GM21447 (cell line): ENCODE measurements around the gene MRPS9.

Source experiments
- ATAC-seq: cut with Tn5 transposase; IDR thresholded peaks from one replicate; pipeline ENCODE4 v1.9.1; 2021; ENCODE audit not compliant: unreplicated experiment

Gene MRPS9

DNA sequence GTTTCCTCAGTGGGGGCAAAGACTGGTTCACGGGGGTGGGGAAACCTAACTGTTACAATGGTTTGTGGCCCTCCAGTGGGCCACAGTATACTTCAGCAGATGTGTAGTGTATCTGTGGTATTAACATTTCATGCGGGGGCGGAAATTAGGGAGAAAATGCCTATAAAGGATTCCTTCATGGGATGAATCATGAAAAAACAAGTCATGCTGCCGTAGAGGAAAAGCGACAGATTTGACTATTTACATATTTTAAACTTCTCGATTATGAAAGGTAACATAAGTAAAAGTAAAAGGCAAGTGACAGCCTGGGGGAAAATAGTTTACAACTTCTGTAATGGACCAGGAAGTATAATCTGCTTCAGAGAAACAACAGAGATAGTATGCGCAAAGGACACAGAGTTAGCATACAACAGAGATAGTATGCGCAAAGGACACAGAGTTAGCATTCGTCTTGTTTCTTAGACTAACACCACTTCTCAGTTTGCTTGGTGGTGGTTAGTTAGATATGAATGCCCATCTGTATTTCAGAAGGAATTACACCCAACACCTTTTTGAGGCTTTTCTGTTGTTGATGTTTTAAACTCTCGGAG lies 41.1 kb downstream of the MRPS9 start:
- no peak for ATAC-seq

- no peak for ATAC-seq
Observed at GRCh38 chr2:105080461-105080860, 42.6 kb downstream of the MRPS9 start.

DNA sequence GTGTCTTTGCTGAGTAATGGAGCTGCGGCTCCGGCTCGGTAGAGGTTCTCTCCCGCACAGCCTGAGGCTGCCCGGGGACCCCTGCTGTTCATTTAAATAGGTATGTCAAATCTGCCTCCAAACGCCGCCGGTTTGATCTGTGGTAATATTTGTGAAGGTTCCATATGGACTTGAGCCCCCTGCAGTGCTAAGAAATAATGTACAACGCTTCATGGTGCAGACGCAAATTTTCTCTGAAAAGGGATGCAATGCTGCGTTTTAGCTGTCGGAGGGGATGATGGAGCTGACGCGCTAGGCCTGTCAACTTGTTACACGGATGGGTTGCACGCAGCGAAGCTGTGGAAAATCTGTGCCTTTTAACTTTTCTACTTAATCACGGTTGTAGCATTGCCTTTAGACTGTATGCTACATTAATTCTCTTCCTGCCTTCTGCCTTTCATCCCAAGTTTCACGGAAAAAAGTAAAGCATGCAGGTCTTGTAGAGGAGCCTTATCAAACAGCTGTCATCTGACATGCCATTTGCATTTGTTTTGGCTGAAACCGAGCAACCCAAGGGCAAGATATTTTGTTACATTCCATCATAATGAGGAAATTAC lies 43.2 kb downstream of the MRPS9 start:
- no peak for ATAC-seq

- ATAC-seq, result no peak
Observed at GRCh38 chr2:105082107-105082506, 44.2 kb downstream of the MRPS9 start.

DNA sequence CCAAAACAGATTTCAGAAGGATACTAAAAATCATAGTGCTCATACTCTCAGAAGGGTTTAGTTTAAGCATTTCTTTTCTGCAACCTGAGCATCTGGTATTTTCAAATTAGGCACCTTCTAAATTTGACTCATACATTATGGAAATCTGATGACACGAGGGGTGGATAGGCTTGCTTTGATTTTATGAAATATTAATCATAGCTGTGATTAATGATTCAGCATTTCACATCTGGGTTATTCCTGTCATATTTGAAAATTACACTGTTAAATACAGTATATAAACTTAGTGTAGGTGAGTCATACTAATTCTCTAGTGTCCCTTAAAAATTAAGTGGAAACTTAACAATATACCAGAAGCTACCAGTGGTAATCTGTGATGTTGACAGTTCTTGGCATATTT lies 47.7 kb downstream of the MRPS9 start:
- ATAC-seq, result no peak

DNA sequence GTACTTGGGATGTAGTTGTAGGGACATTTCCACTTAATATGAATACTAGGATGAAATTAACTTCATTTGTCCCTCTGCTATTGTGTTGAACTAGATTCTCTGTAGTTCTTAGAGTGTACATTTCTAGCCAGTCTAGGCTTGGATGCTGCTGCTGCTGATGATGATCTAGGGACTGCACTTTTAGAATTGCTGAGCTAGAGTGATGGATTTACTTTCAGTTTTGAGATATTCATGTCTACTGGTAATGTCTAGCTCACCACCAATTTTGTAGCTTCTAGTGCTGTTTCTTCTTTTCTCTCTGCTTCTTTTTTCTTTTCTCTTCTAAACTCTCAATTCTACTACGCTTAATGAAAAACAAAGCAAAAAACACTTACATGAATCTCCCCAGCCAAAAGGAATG lies 49.4 kb downstream of the MRPS9 start:
- no peak for ATAC-seq

GRCh38 chr2:105090091-105090490 lies 52.2 kb downstream of the MRPS9 start:
- ATAC-seq, result no peak

GRCh38 chr2:105092797-105093196 lies 54.9 kb downstream of the MRPS9 start:
- no peak for ATAC-seq

DNA sequence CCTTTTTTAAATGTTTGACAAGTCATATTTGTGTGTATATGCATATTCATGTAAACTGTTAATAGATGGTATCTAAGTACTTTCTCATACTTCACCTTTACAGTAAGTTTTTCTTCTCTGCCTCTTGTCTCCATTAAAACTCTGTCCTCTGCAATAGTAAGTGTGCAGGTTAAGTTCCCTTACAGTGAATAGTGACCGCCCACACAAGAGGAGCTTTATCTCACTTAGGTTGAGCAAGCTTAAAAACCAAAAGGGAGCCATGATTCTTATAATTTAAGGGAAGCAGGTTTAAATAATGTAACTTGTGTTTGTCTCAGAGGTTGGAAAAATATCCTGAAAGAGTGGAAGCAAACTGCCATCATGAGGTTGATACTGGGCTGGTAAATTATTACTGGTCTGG lies 61.3 kb downstream of the MRPS9 start:
- ATAC-seq, result no peak

GRCh38 chr2:105100046-105100840 lies 62.4 kb downstream of the MRPS9 start:
- peak; percentile 68 for ATAC-seq

DNA sequence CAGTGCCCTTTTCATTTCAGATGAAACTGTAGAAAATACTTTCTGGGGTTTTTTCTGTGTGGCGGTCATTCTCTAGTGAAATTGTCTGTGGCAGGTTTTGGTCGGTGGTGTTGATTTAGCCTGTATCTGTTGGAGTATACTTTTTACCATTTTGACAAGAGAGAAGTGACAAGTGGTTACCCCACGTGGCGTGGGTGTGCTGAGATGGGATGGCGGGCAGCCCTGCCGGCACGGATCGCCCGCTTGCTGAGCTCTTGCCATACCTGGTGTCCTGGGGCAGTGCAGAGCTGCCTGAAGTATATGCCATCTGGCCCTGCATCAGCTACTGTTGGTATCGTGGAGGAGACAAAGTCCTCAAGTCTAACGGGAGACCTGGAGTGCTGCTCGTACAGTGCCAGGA lies 64.1 kb downstream of the MRPS9 start:
- no peak for ATAC-seq

- no peak for ATAC-seq
Observed at GRCh38 chr2:105102963-105103421, 65.1 kb downstream of the MRPS9 start.

DNA sequence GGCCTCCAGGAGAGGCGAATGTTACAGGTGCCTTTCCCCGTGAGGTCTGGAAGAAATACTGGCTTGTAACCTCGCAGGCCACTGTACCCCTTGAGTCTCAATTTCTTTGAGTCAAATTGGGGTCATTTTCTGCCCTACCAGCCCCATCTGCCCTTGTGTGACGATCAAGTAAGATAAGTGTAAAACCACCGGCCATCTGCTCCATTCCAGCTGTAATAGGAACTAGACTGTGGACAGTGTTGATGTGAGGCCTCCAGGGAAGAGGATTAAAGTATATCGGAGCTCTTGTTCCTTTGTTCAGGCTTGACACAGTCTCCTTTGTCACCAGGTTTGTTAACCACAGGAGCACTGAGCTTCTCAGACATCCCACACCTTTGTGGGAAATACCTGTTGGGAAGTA lies 65.6 kb downstream of the MRPS9 start:
- no peak for ATAC-seq

- no peak for ATAC-seq
Observed at GRCh38 chr2:105104208-105104731, 66.4 kb downstream of the MRPS9 start.

GRCh38 chr2:105110295-105110829 lies 72.5 kb downstream of the MRPS9 start:
- no peak for ATAC-seq

GRCh38 chr2:105111365-105112150 lies 73.7 kb downstream of the MRPS9 start:
- ATAC-seq, result no peak

DNA sequence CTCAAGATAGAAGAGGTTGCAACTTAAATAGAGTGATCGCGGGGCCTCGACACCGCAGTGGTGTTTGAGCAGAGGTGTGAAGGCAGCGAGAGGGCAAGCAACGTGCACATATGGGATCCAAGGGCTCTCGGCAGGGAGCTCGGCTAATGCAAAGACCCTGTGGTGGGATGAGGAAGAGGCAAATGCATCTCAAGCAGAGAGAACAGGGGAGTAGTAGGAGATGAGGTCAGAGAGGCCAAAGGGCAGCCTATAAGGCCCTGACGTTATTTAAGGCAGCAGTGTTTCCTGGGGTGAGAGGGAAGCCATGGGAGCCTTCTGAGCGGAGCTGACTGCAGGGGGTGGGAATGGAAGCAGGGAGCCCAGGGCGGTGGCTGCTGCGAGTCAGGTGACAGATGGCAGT lies 74.5 kb downstream of the MRPS9 start:
- ATAC-seq, result no peak

GRCh38 chr2:105113616-105114291 lies 75.9 kb downstream of the MRPS9 start:
- ATAC-seq, result no peak

DNA sequence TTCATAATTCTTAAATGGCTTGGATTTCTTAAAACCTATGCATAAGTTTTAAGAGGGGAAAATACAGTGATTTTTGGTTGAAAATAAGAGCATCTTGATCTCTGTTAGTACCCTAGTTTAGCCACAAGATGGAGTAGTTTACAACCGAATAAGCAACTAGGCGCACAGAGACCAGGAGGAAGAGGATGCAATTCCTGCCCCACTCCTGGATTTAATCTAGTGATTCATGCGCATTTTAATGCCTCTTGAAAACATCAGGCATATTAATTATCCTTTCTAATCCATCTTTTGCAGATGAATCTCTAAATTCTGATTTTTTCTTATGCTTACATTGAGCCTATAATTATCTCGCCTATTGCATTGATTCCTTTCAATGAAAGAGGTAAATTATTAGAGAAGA lies 76.7 kb downstream of the MRPS9 start:
- ATAC-seq, result no peak

- ATAC-seq, result no peak
Observed at GRCh38 chr2:105116348-105116747, 78.5 kb downstream of the MRPS9 start.
